ENCODE measurements around the gene ELK4.

Gene ELK4

GRCh38 chr1:205589618-205590456 is 42.0 kb downstream of the ELK4 start:
- TF ChIP-seq CTCF (conservative IDR thresholded peaks at IDR 0.05) (no peak), ZFX (IDR thresholded peaks at IDR 0.05) (no peak; the same call in 1 of the 2 replicates)
- H3K27ac ChIP-seq: no peak overlapping the region

DNA sequence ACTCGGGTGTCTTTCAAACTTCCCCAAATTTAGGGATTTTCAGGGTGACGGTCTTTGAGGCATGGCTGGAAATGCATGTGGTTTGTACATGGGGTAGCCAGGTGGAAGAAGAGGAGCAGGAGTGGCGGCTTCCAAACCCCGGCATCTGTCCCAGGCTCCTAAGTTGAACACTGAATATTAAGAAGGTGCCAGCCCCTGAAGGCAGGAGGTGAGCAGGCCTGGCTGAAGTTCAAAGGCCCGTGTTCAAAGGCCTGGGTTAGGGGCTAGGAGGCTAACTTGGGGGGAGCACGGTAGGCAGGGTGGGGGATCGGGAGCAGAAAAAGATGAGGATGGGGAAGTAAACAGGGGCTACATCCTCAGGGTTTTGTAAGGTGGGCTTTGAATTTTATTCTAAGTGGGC is 42.8 kb downstream of the ELK4 start:
- TF ChIP-seq ZFX (IDR thresholded peaks at IDR 0.05) (no peak), CTCF (conservative IDR thresholded peaks at IDR 0.05) (peak; percentile 32)
- peak overlapping the region; percentile 2; the same call in 1 of the 2 replicates for H3K27ac ChIP-seq

GRCh38 chr1:205588636-205589035 is 43.2 kb downstream of the ELK4 start:
- TF ChIP-seq CTCF (conservative IDR thresholded peaks at IDR 0.05): peak; percentile 52
- no peak for TF ChIP-seq ZFX (IDR thresholded peaks at IDR 0.05)
- H3K27ac ChIP-seq: peak overlapping the region; percentile 2; the same call in 1 of the 2 replicates

DNA sequence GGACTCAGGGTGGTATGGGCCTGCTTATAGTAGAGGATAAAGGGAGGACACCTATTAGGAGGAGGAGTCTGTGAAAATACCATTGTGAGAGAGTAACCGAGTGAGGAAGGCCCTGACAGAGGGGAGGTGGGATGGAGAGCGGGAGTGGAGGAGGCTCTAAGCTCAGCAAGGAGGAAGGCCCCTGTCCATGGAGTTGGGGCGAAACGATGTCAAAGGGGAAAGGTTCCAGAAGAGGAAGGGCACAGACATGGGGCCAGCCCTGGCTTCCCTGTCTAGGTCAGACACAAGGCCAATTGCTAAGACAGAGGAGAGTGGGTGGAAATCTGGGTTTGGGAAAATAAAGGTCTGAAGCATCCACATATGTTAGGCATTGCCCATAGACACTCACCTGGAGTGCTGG is 44.2 kb downstream of the ELK4 start:
- H3K27ac ChIP-seq: peak overlapping the region; percentile 2; the same call in 1 of the 2 replicates
- TF ChIP-seq CTCF (conservative IDR thresholded peaks at IDR 0.05): no peak
- TF ChIP-seq ZFX (IDR thresholded peaks at IDR 0.05): no peak

GRCh38 chr1:205585835-205586785 is 45.7 kb downstream of the ELK4 start:
- TF ChIP-seq CTCF (conservative IDR thresholded peaks at IDR 0.05) (no peak), ZFX (IDR thresholded peaks at IDR 0.05) (no peak)

DNA sequence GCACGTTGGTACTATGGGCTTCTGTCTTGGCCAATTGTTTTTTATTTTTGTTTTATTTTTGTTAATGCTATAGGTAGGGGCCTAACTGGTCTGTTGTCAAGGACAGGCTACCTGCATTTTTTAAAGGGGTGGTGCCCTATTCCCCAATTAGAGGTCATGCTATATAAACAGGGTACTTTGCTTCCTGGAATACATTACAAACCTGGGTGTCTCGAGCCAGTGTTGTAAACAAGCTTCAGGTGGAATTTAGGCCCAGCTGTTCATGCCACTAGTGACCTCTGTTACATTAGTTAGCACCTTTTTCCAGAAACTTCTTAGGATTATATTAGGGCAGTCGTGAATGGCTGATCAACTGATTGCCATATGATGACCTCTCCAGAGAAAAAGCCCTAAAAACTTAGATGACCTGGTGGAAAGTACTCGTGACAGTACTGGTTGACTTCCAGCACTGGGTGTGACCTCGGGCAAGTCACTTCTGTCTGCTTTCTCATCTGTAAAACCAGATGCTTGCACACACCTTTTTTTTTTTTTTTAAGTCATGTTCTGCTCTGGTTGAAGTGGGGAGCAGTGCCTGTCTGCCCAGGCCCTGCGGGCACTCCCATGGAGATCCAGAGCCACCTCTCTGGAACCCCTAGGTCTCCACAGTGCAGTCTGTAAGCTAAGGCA is 46.5 kb downstream of the ELK4 start:
- TF ChIP-seq ZFX (IDR thresholded peaks at IDR 0.05) (no peak), CTCF (conservative IDR thresholded peaks at IDR 0.05) (peak; percentile 26; the same call in 1 of the 2 replicates)
- no peak overlapping the region for H3K27ac ChIP-seq

More at GRCh38 chr1:205585835-205586785, 45.7 kb downstream of the ELK4 start:
- no peak overlapping the region for H3K27ac ChIP-seq
